HepG2 (cell line): ENCODE results near the gene ZNF74.

ENCODE experiments used
- MAZ ChIP-seq, 2 experiments: sonication (generic) in 1 of 2; formaldehyde crosslinking in 1 of 2; IDR thresholded peaks; 2 replicates each; pipeline versions ENCODE4 v1.5.0 to v1.6.1; 2012 to 2020; ENCODE audit warnings: low read depth in 2 of 2, mild to moderate bottlenecking in 2 of 2, borderline replicate concordance in 1 of 2, improper control_type of control experiment in 1 of 2, low read length in 1 of 2, missing genetic modification reagents in 1 of 2, moderate library complexity in 1 of 2
- MYC ChIP-seq: sonication (generic); formaldehyde crosslinking; IDR thresholded peaks from 2 replicates; pipeline ENCODE4 v1.9.0; 2021; ENCODE audit warnings: missing genetic modification reagents, borderline replicate concordance
- POLR2A ChIP-seq, 2 experiments: IDR thresholded peaks; 2 replicates each; pipeline ENCODE4 v1.6.1; 2011; ENCODE audit warnings: low read depth in 2 of 2, low read length in 2 of 2, mild to moderate bottlenecking in 1 of 2, moderate library complexity in 1 of 2; ENCODE audit not compliant: insufficient read depth in 1 of 2
- POLR2AphosphoS2 ChIP-seq: IDR thresholded peaks from 2 replicates; pipeline ENCODE4 v1.6.1; 2011; ENCODE audit warnings: low read depth, low read length, improper control_type of control experiment
- POLR2AphosphoS5 ChIP-seq: IDR thresholded peaks from 2 replicates; pipeline ENCODE4 v1.6.1; 2012; ENCODE audit warnings: low read depth, low read length
- RFX5 ChIP-seq: IDR thresholded peaks from 2 replicates; pipeline ENCODE4 v1.6.1; 2011; ENCODE audit warnings: low read depth, low read length, improper control_type of control experiment
- SALL2 ChIP-seq: sonication (generic); formaldehyde crosslinking; IDR thresholded peaks from 2 replicates; pipeline ENCODE4 v1.8.1; 2023; ENCODE audit warnings: mild to moderate bottlenecking, missing genetic modification reagents, inconsistent platforms
- ZFP36 ChIP-seq: fragments of 150-350 bp; IDR thresholded peaks from 2 replicates; pipeline ENCODE4 v1.6.1; 2018; ENCODE audit warnings: borderline replicate concordance, low read length, low read depth; ENCODE audit not compliant: partially characterized antibody
- ZFP41 ChIP-seq: sonication (generic); formaldehyde crosslinking; IDR thresholded peaks from 2 replicates; pipeline ENCODE4 v1.4.0; 2020; ENCODE audit warnings: mild to moderate bottlenecking, missing genetic modification reagents, borderline replicate concordance
- ZNF780A ChIP-seq: sonication (generic); formaldehyde crosslinking; IDR thresholded peaks from 2 replicates; pipeline ENCODE4 v1.8.0; 2022; ENCODE audit warnings: mild to moderate bottlenecking, missing genetic modification reagents, moderate library complexity

DNA sequence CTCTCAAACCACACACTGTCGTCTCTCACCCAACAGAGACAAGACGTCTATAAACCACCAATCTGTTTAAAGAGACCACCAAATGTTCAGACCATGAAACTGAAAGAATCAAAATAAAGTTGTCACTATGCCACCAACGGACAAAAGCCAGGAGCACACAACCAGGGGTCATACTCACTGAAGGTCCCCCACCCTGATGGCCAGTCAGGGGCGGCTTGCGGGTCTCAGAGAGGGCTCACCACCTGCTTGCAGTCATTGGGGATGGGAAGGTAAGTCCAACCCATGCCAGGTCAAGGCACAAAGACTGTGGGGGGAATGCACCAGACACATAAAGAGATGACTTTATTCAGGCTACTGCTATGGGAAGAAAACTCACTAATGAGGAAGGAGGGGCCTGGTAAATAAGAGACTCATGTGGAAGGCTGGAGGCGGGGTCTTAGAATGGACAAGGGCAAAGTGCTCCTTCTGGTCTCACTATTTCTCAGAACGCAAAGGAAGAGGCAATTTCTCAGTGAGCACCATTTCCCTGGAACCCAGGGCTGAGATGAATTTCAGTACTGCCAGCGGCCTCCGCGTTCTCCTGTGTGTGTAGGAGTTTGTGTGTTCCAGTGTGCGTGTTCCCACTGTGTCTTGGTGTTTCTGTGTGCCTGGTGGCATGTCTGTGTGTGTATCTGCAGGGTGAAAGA lies 26.3 kb downstream of the ZNF74 start:
- TF ChIP-seq ZNF780A (CRISPR knock-in tag) = no peak
- TF ChIP-seq POLR2A (IDR thresholded peaks at IDR 0.05; ENCODE audit: insufficient read depth in 1 of 2, low read depth in 2 of 2, low read length in 2 of 2) = no peak
- TF ChIP-seq MYC (CRISPR knock-in tag) = no peak
- no peak for TF ChIP-seq RFX5
- TF ChIP-seq MAZ (IDR thresholded peaks at IDR 0.05; ENCODE audit: borderline replicate concordance, low read depth, low read length) = no peak
- TF ChIP-seq MAZ (CRISPR knock-in tag; IDR thresholded peaks at IDR 0.05; ENCODE audit: low read depth) = no peak
- TF ChIP-seq SALL2 (CRISPR knock-in tag) = no peak
- no peak for TF ChIP-seq ZFP36
- no peak for TF ChIP-seq ZFP41 (CRISPR knock-in tag)
- TF ChIP-seq POLR2AphosphoS5 = no peak
- no peak for TF ChIP-seq POLR2AphosphoS2
